ENCODE data around the gene ABCA1. TPM values are rescaled to one million over a fixed set of nuclear protein-coding genes. Genes with fewer than 3 reads are reported as not detected.
"Not testable (repeated sequence)": the region's sequence is repeated elsewhere in the genome, so short reads cannot be mapped to it uniquely, and the experiment has no call there.

The ABCA1 gene
- total RNA-seq, 2 experiments from 2014 or later, result 14.1 to 16.9 TPM

- Histone ChIP-seq H3K27ac (ENCODE audit: low read depth in 1 of 2, low read length in 2 of 2) (no peak overlapping the region), H3K27me3 (ENCODE audit: control insufficient read depth in 1 of 2, insufficient read depth in 2 of 2, low read length in 2 of 2) (no peaks in the 10 kb centered on the region), H3K36me3 (ENCODE audit: insufficient read depth, low read length) (no peaks in the 10 kb centered on the region), H3K4me3 (ENCODE audit: low read length) (no peak overlapping the region), H3K4me1 (ENCODE audit: insufficient read depth, low read length) (no peaks in the 10 kb centered on the region), H3K9me3 (ENCODE audit: control insufficient read depth in 1 of 2, insufficient read depth in 1 of 2, low read length in 2 of 2) (no peaks in the 10 kb centered on the region)
- no peak overlapping the region for H3K27ac Mint-ChIP-seq
- ATAC-seq (ENCODE audit: poor library complexity) (no peak), DNase-seq (no peak)
- H3K4me1 Mint-ChIP-seq (ENCODE audit: low read depth), result no peaks in the 10 kb centered on the region
- POLR2A ChIA-PET, result no interaction called here
- TF ChIP-seq CTCF (IDR thresholded peaks at IDR 0.05), result no peak
- intact Hi-C loops (cut with DNase I, micrococcal nuclease), result no loop called here
- H3K27me3 Mint-ChIP-seq, result no peaks in the 10 kb centered on the region
- CTCF ChIA-PET, result no interaction called here
- H3K9me3 Mint-ChIP-seq, result no peaks in the 10 kb centered on the region
- no peak overlapping the region for H3K4me3 Mint-ChIP-seq
- H3K36me3 Mint-ChIP-seq (ENCODE audit: low read depth), result no peaks in the 10 kb centered on the region
Observed at GRCh38 chr9:104934691-104935500, 6.9 kb upstream of the ABCA1 start.

- ATAC-seq (ENCODE audit: poor library complexity); intact Hi-C loops (cut with DNase I, micrococcal nuclease); H3K27ac Mint-ChIP-seq; H3K9me3 ChIP-seq (ENCODE audit: control insufficient read depth in 1 of 2, insufficient read depth in 1 of 2, low read length in 2 of 2); H3K27me3 ChIP-seq (ENCODE audit: control insufficient read depth in 1 of 2, insufficient read depth in 2 of 2, low read length in 2 of 2); H3K9me3 Mint-ChIP-seq; H3K36me3 Mint-ChIP-seq (ENCODE audit: low read depth); H3K4me1 ChIP-seq (ENCODE audit: insufficient read depth, low read length); DNase-seq; H3K36me3 ChIP-seq (ENCODE audit: insufficient read depth, low read length); H3K4me3 Mint-ChIP-seq; H3K4me3 ChIP-seq (ENCODE audit: low read length); H3K27ac ChIP-seq (ENCODE audit: low read depth in 1 of 2, low read length in 2 of 2); H3K4me1 Mint-ChIP-seq (ENCODE audit: low read depth); H3K27me3 Mint-ChIP-seq; POLR2A ChIA-PET: not testable (repeated sequence)
- CTCF ChIA-PET, result interaction anchor here (1.1 to 1.3 kb wide), 2 partner anchors 40 to 482 kb away, joined by 3 to 4 read pairs; no protein-coding TSS in a partner anchor
Observed at GRCh38 chr9:104933091-104933490, 5.1 kb upstream of the ABCA1 start.

GRCh38 chr9:104931256-104931655 is 3.3 kb upstream of the ABCA1 start:
- Histone ChIP-seq H3K36me3 (ENCODE audit: insufficient read depth, low read length) (no peaks in the 10 kb centered on the region), H3K4me3 (ENCODE audit: low read length) (no peak overlapping the region), H3K4me1 (ENCODE audit: insufficient read depth, low read length) (peaks cover 23% of the 10 kb centered on the region), H3K9me3 (ENCODE audit: control insufficient read depth in 1 of 2, insufficient read depth in 1 of 2, low read length in 2 of 2) (peaks cover 0 to 7% of the 10 kb centered on the region in 2 experiments), H3K27ac (ENCODE audit: low read depth in 1 of 2, low read length in 2 of 2) (no peak overlapping the region), H3K27me3 (ENCODE audit: control insufficient read depth in 1 of 2, insufficient read depth in 2 of 2, low read length in 2 of 2) (no peaks in the 10 kb centered on the region)
- no peak overlapping the region for H3K27ac Mint-ChIP-seq
- TF ChIP-seq CTCF (IDR thresholded peaks at IDR 0.05), result no peak
- no peak for ATAC-seq (ENCODE audit: poor library complexity)
- H3K9me3 Mint-ChIP-seq, result no peaks in the 10 kb centered on the region
- H3K4me3 Mint-ChIP-seq, result no peak overlapping the region
- intact Hi-C loops (cut with DNase I, micrococcal nuclease), result no loop called here
- CTCF ChIA-PET, result no interaction called here
- POLR2A ChIA-PET, result no interaction called here
- H3K4me1 Mint-ChIP-seq (ENCODE audit: low read depth), result peaks cover 18% of the 10 kb centered on the region
- no peaks in the 10 kb centered on the region for H3K27me3 Mint-ChIP-seq
- H3K36me3 Mint-ChIP-seq (ENCODE audit: low read depth), result peaks cover 4% of the 10 kb centered on the region
- DNase-seq, result no peak
